SK-N-MC (cell line): ENCODE results near the gene GIMAP1.

ENCODE experiments used
- DNase-seq: peaks from one replicate; pipeline ENCODE4 v3.0.0-alpha.2; 2011; ENCODE audit warnings: low read depth, low spot score
- H3K27ac ChIP-seq: fragments of 200-600 bp; sonication (generic); 2 replicates; pipeline ENCODE4 v1.5.1; 2016; ENCODE audit warnings: mixed run types
- H3K36me3 ChIP-seq: fragments of 200-600 bp; sonication (generic); 2 replicates; pipeline ENCODE4 v1.6.1; 2017; ENCODE audit warnings: antibody characterized with exemption, low read length, mixed read lengths; ENCODE audit not compliant: insufficient read depth
- H3K4me3 ChIP-seq: fragments of 200-600 bp; sonication (generic); 2 replicates; pipeline ENCODE4 v1.5.1; 2016
- H3K9ac ChIP-seq: fragments of 200-600 bp; sonication (generic); 2 replicates; pipeline ENCODE4 v1.8.0; 2017; ENCODE audit warnings: mixed run types, mixed read lengths; ENCODE audit not compliant: insufficient read length
- H3K9me3 ChIP-seq: fragments of 200-600 bp; sonication (generic); 2 replicates; pipeline ENCODE4 v1.6.1; 2017; ENCODE audit warnings: low read depth, mild to moderate bottlenecking, antibody characterized with exemption, low read length, moderate library complexity, mixed read lengths
- EZH2 ChIP-seq: fragments of 200-600 bp; sonication (generic); IDR thresholded peaks from one replicate; pipeline ENCODE4 v1.6.1; 2017; ENCODE audit warnings: antibody characterized with exemption
- FOXP2 ChIP-seq: optimal IDR thresholded peaks from 2 replicates; pipeline ENCODE3; 2011; ENCODE audit warnings: mild to moderate bottlenecking, moderate library complexity; ENCODE audit not compliant: insufficient read depth; ENCODE audit errors: extremely low read length, control extremely low read depth
- POLR2AphosphoS5 ChIP-seq: IDR thresholded peaks from 2 replicates; pipeline ENCODE4 v1.6.1; 2012; ENCODE audit warnings: mild to moderate bottlenecking, low read depth, low read length, borderline replicate concordance

The GIMAP1 gene

GRCh38 chr7:150738092-150738491 is 21.7 kb downstream of the GIMAP1 start:
- no peak overlapping the region for H3K27ac ChIP-seq
- no peak for DNase-seq
- H3K4me3 ChIP-seq, result no peak overlapping the region
- TF ChIP-seq POLR2AphosphoS5 (no peak), FOXP2 (no peak), EZH2 (no peak)
- H3K36me3 ChIP-seq, result no peaks in the 10 kb centered on the region
- no peak overlapping the region for H3K9ac ChIP-seq
- no peaks in the 10 kb centered on the region for H3K9me3 ChIP-seq

- H3K36me3 ChIP-seq, result no peaks in the 10 kb centered on the region
- H3K9ac ChIP-seq, result no peak overlapping the region
- TF ChIP-seq EZH2 (no peak), FOXP2 (no peak), POLR2AphosphoS5 (no peak)
- no peaks in the 10 kb centered on the region for H3K9me3 ChIP-seq
- H3K27ac ChIP-seq, result no peak overlapping the region
- H3K4me3 ChIP-seq, result no peak overlapping the region
- DNase-seq, result no peak
Observed at GRCh38 chr7:150738591-150739001, 22.2 kb downstream of the GIMAP1 start.

- H3K9me3 ChIP-seq, result no peaks in the 10 kb centered on the region
- no peak overlapping the region for H3K27ac ChIP-seq
- H3K4me3 ChIP-seq, result no peak overlapping the region
Observed at GRCh38 chr7:150739033-150739432, 22.6 kb downstream of the GIMAP1 start.

GRCh38 chr7:150740053-150740452 is 23.6 kb downstream of the GIMAP1 start:
- Histone ChIP-seq H3K9me3 (no peaks in the 10 kb centered on the region), H3K4me3 (no peak overlapping the region), H3K27ac (no peak overlapping the region), H3K9ac (no peak overlapping the region), H3K36me3 (no peaks in the 10 kb centered on the region)
- TF ChIP-seq FOXP2, result no peak
- no peak for TF ChIP-seq EZH2
- TF ChIP-seq POLR2AphosphoS5, result no peak
- DNase-seq, result no peak

More at GRCh38 chr7:150739033-150739432, 22.6 kb downstream of the GIMAP1 start:
- H3K9ac ChIP-seq, result no peak overlapping the region
- H3K36me3 ChIP-seq, result no peaks in the 10 kb centered on the region
- DNase-seq, result no peak
- TF ChIP-seq EZH2 (no peak), FOXP2 (no peak), POLR2AphosphoS5 (no peak)

GRCh38 chr7:150742286-150742968 is 26.0 kb downstream of the GIMAP1 start:
- TF ChIP-seq POLR2AphosphoS5 (no peak), EZH2 (no peak), FOXP2 (no peak)
- no peak for DNase-seq
- Histone ChIP-seq H3K27ac (no peak overlapping the region), H3K9ac (no peak overlapping the region), H3K4me3 (no peak overlapping the region), H3K9me3 (no peaks in the 10 kb centered on the region), H3K36me3 (no peaks in the 10 kb centered on the region)

GRCh38 chr7:150744041-150744656 is 27.7 kb downstream of the GIMAP1 start:
- H3K27ac ChIP-seq, result no peak overlapping the region
- H3K9ac ChIP-seq, result no peak overlapping the region
- no peaks in the 10 kb centered on the region for H3K9me3 ChIP-seq
- no peak for DNase-seq
- no peak overlapping the region for H3K4me3 ChIP-seq
- TF ChIP-seq POLR2AphosphoS5 (no peak), EZH2 (no peak), FOXP2 (no peak)
- no peaks in the 10 kb centered on the region for H3K36me3 ChIP-seq

- DNase-seq, result no peak
- TF ChIP-seq FOXP2 (no peak), EZH2 (no peak), POLR2AphosphoS5 (no peak)
- H3K27ac ChIP-seq, result no peak overlapping the region
- no peaks in the 10 kb centered on the region for H3K9me3 ChIP-seq
- no peaks in the 10 kb centered on the region for H3K36me3 ChIP-seq
- no peak overlapping the region for H3K9ac ChIP-seq
- no peak overlapping the region for H3K4me3 ChIP-seq
Observed at GRCh38 chr7:150745086-150745485, 28.7 kb downstream of the GIMAP1 start.

GRCh38 chr7:150745876-150746275 is 29.5 kb downstream of the GIMAP1 start:
- no peaks in the 10 kb centered on the region for H3K36me3 ChIP-seq
- no peak for DNase-seq
- no peak overlapping the region for H3K9ac ChIP-seq
- no peak overlapping the region for H3K27ac ChIP-seq
- no peak overlapping the region for H3K4me3 ChIP-seq
- TF ChIP-seq FOXP2, result no peak
- TF ChIP-seq EZH2, result no peak
- TF ChIP-seq POLR2AphosphoS5, result no peak
- no peaks in the 10 kb centered on the region for H3K9me3 ChIP-seq

- DNase-seq, result no peak
- H3K27ac ChIP-seq, result no peak overlapping the region
- H3K36me3 ChIP-seq, result no peaks in the 10 kb centered on the region
- no peaks in the 10 kb centered on the region for H3K9me3 ChIP-seq
- no peak for TF ChIP-seq FOXP2
- TF ChIP-seq EZH2, result no peak
- TF ChIP-seq POLR2AphosphoS5, result no peak
- H3K9ac ChIP-seq, result no peak overlapping the region
- no peak overlapping the region for H3K4me3 ChIP-seq
Observed at GRCh38 chr7:150746921-150747320, 30.5 kb downstream of the GIMAP1 start.
